Activated T-cell treated with anti-CD3 and anti-CD28 coated beads for 4 hours (primary cell): ENCODE results near the gene APBB2.
"Not testable (repeated sequence)": the region's sequence is repeated elsewhere in the genome, so short reads cannot be mapped to it uniquely, and the experiment has no call there.

Experiments used
- DNase-seq: peaks from one replicate; pipeline ENCODE4 v3.0.0-alpha.2; 2020

Gene APBB2

GRCh38 chr4:41095192-41095872 is 119.0 kb downstream of the APBB2 start:
- DNase-seq, result no peak

- no peak for DNase-seq
Observed at GRCh38 chr4:41092128-41092527, 122.2 kb downstream of the APBB2 start.

- no peak for DNase-seq
Observed at GRCh38 chr4:41081847-41082246, 132.5 kb downstream of the APBB2 start.

GRCh38 chr4:41080976-41081375 is 133.4 kb downstream of the APBB2 start:
- no peak for DNase-seq

- no peak for DNase-seq
Observed at GRCh38 chr4:41079881-41080560, 134.3 kb downstream of the APBB2 start.

- DNase-seq, result no peak
Observed at GRCh38 chr4:41077628-41078027, 136.7 kb downstream of the APBB2 start.

- no peak for DNase-seq
Observed at GRCh38 chr4:41076481-41076880, 137.9 kb downstream of the APBB2 start.

- DNase-seq, result no peak
Observed at GRCh38 chr4:41074215-41074614, 140.1 kb downstream of the APBB2 start.

- no peak for DNase-seq
Observed at GRCh38 chr4:41072021-41072777, 142.1 kb downstream of the APBB2 start.

GRCh38 chr4:41070516-41071281 is 143.6 kb downstream of the APBB2 start:
- no peak for DNase-seq

GRCh38 chr4:41069838-41070237 is 144.5 kb downstream of the APBB2 start:
- DNase-seq, result no peak

GRCh38 chr4:41069257-41069656 is 145.1 kb downstream of the APBB2 start:
- no peak for DNase-seq

GRCh38 chr4:41067369-41067768 is 147.0 kb downstream of the APBB2 start:
- DNase-seq, result no peak

GRCh38 chr4:41066049-41066448 is 148.3 kb downstream of the APBB2 start:
- DNase-seq, result no peak

GRCh38 chr4:41065434-41066006 is 148.8 kb downstream of the APBB2 start:
- DNase-seq, result no peak

- no peak for DNase-seq
Observed at GRCh38 chr4:41064953-41065352, 149.4 kb downstream of the APBB2 start.

GRCh38 chr4:41061482-41062185 is 152.7 kb downstream of the APBB2 start:
- no peak for DNase-seq

GRCh38 chr4:41060352-41061334 is 153.7 kb downstream of the APBB2 start:
- no peak for DNase-seq

GRCh38 chr4:41059411-41059810 is 154.9 kb downstream of the APBB2 start:
- not testable (repeated sequence) for DNase-seq

- DNase-seq, result no peak
Observed at GRCh38 chr4:41058426-41058825, 155.9 kb downstream of the APBB2 start.

- no peak for DNase-seq
Observed at GRCh38 chr4:41057467-41057866, 156.9 kb downstream of the APBB2 start.
